NB4 (cell line): ENCODE data around the gene ALOX15B.

ENCODE experiments used
- DNase-seq: peaks from one replicate; pipeline ENCODE4 v3.0.0; 2010; ENCODE audit warnings: low read depth
- H3K4me3 ChIP-seq: one replicate; pipeline ENCODE4 v1.5.1; 2011; ENCODE audit warnings: mild to moderate bottlenecking, low read depth, low read length, moderate library complexity
- CTCF ChIP-seq: IDR thresholded peaks from one replicate; pipeline ENCODE4 v1.5.1; 2012; ENCODE audit warnings: low read depth, low read length
- MAX ChIP-seq: IDR thresholded peaks from 2 replicates; pipeline ENCODE4 v1.6.1; 2011; ENCODE audit warnings: low read depth, low read length
- MYC ChIP-seq: IDR thresholded peaks from 2 replicates; pipeline ENCODE4 v1.6.1; 2011; ENCODE audit warnings: low read depth, low read length
- POLR2A ChIP-seq: IDR thresholded peaks from 2 replicates; pipeline ENCODE4 v1.6.1; 2011; ENCODE audit warnings: mild to moderate bottlenecking; ENCODE audit not compliant: insufficient read length; ENCODE audit errors: extremely low read depth

ALOX15B gene

DNA sequence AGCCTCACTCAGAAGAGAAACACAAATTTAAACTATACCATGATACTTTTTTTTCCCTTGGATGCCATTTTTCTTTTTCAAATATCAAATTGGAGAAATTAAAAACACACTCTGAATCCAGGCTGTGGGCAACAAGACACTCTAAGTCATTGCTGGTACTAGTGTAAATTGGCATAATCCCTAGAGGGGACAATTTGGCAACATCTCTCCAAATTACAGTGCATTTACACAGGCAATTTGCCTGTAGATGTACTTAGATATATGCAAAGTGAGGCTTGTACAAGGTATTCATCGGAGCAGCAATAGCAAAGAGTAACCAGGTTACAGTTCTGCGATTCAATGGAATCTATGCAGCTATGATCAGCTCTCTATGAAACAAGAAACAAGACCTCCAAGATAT is 43.1 kb upstream of the ALOX15B start:
- DNase-seq = no peak
- H3K4me3 ChIP-seq = no peak overlapping the region
- TF ChIP-seq CTCF = no peak
- TF ChIP-seq MYC = no peak
- no peak for TF ChIP-seq POLR2A
- TF ChIP-seq MAX = no peak

GRCh38 chr17:7997186-7997585 is 41.7 kb upstream of the ALOX15B start:
- no peak for TF ChIP-seq CTCF
- H3K4me3 ChIP-seq = no peak overlapping the region
- DNase-seq = peak; percentile 41

DNA sequence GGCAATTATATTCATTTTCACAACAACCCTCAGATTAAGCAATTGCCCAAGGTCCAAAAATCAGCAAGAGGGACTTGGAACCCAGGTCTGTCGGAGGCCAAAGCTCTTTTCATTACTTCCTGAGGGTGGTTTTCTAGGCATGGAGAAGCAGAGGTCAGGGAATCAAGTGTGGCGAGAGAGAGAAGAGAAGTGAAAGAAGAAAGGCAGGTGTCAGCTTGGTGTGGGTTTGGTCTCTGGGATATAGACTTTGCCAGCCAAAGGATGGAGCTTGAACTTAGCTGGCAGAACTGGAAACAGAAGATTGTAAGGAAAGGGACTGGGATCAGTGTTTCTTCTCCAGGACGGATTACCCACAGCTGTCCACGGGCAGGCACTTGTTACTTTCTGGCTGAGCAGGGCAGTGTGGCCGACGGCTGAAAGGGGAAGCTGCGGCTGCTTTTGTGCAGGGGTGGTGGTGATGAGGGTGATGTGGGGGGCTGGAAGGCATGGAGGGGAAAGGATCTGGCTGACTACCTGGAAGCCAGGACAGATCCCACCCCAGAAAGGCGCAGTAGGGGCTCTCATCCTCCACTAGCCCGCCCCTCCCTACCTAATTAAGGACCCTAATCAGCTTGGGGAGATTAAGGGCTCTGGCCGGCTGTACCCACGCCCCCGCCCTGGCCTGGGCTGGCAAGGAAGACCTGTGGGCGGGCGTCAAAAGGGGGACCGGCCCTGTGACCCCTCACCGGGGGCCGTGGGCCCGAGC is 36.7 kb upstream of the ALOX15B start, which contains the start of gene GUCY2D:
TSS of gene GUCY2D (plus strand) at position 640 of the 745 bp plus-strand sequence. CDS start 433 bp downstream, outside the sequence.
- peak within 1 kb of the TSS; percentile 54 for H3K4me3 ChIP-seq
- DNase-seq = peak; percentile 77
- no peak for TF ChIP-seq MYC
- no peak for TF ChIP-seq POLR2A

DNA sequence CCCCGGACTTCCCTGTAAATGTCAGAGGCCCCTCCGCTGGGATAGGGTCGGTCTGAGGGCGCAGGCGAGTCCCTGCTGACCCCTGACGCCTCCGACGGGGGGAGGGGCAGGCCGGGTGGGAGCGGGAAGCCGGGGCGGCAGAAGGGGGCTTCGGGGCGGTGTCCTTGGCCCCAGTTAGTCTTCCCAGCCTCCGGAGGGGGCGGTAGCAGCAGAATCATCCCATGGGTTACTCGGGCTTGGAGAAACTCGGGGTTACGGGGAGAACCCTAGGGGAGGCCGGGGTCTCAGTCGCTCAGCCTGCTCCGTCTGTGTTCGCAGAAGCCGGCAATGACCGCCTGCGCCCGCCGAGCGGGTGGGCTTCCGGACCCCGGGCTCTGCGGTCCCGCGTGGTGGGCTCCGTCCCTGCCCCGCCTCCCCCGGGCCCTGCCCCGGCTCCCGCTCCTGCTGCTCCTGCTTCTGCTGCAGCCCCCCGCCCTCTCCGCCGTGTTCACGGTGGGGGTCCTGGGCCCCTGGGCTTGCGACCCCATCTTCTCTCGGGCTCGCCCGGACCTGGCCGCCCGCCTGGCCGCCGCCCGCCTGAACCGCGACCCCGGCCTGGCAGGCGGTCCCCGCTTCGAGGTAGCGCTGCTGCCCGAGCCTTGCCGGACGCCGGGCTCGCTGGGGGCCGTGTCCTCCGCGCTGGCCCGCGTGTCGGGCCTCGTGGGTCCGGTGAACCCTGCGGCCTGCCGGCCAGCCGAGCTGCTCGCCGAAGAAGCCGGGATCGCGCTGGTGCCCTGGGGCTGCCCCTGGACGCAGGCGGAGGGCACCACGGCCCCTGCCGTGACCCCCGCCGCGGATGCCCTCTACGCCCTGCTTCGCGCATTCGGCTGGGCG is 35.9 kb upstream of the ALOX15B start:
- no peak for TF ChIP-seq MAX
- no peak for TF ChIP-seq POLR2A
- no peak for TF ChIP-seq CTCF
- no peak for TF ChIP-seq MYC
- no peak for DNase-seq
- H3K4me3 ChIP-seq = no peak overlapping the region

DNA sequence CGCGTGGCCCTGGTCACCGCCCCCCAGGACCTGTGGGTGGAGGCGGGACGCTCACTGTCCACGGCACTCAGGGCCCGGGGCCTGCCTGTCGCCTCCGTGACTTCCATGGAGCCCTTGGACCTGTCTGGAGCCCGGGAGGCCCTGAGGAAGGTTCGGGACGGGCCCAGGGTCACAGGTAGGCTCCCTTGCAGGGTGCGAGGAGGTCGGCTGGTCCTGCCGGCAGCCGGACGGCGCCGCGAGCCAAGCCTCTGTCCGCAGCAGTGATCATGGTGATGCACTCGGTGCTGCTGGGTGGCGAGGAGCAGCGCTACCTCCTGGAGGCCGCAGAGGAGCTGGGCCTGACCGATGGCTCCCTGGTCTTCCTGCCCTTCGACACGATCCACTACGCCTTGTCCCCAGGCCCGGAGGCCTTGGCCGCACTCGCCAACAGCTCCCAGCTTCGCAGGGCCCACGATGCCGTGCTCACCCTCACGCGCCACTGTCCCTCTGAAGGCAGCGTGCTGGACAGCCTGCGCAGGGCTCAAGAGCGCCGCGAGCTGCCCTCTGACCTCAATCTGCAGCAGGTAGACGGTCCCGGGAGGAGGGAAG is 35.2 kb upstream of the ALOX15B start:
- no peak for DNase-seq
- TF ChIP-seq MAX (no peak), MYC (no peak), POLR2A (no peak), CTCF (no peak)
- H3K4me3 ChIP-seq = no peak overlapping the region

GRCh38 chr17:8004899-8005298 is 34.0 kb upstream of the ALOX15B start:
- TF ChIP-seq MAX = no peak
- TF ChIP-seq CTCF = no peak
- TF ChIP-seq POLR2A = no peak
- TF ChIP-seq MYC = no peak
- DNase-seq = no peak
- no peak overlapping the region for H3K4me3 ChIP-seq
